ENCODE data around the gene KRTAP3-1.
A peak's percentile ranks its signal among the peaks of the same experiment; 100 is the strongest.
"Not testable (repeated sequence)": the region's sequence is repeated elsewhere in the genome, so short reads cannot be mapped to it uniquely, and the experiment has no call there.

The KRTAP3-1 gene

DNA sequence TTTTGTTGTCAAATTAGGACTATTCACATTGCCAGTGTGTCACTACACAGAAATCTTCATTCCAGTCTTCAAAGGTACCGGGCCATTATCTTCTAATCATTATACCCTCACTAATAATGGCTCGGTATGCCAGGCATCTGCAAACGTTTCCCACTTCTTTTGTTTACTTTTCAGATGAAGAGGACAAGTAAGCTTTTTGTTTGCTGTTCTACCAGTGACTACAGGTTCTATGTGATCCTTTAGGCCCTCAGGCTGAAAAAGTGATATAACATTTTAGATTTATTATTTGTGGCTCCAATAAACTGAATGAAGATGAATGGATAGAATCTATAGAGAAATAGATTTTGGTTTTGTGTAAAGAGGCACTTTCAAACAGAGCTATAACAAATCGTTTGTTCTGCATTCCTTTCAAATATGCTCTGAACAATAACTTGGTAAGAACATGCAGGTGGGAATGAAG is 403 bp upstream of the KRTAP3-1 start:
- DNase-seq (ENCODE audit: extremely low spot score), result no peak
- ChIA-PET CTCF (no interaction called here), POLR2A (no interaction called here)
- no peak for TF ChIP-seq NFRKB (IDR thresholded peaks at IDR 0.05)
- no peak for TF ChIP-seq TARDBP (IDR thresholded peaks at IDR 0.05)
- TF ChIP-seq, protein P1, sequence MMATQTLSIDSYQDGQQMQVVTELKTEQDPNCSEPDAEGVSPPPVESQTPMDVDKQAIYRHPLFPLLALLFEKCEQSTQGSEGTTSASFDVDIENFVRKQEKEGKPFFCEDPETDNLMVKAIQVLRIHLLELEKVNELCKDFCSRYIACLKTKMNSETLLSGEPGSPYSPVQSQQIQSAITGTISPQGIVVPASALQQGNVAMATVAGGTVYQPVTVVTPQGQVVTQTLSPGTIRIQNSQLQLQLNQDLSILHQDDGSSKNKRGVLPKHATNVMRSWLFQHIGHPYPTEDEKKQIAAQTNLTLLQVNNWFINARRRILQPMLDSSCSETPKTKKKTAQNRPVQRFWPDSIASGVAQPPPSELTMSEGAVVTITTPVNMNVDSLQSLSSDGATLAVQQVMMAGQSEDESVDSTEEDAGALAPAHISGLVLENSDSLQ (IDR thresholded peaks at IDR 0.05), result no peak
- TF ChIP-seq L3MBTL2 (conservative IDR thresholded peaks at IDR 0.05), result no peak
- TF ChIP-seq SUZ12 (IDR thresholded peaks at IDR 0.05), result no peak
- no peak for TF ChIP-seq FOXA1 (IDR thresholded peaks at IDR 0.05)
- TF ChIP-seq SP1 (IDR thresholded peaks at IDR 0.05), result no peak
- TF ChIP-seq FOXK2 (IDR thresholded peaks at IDR 0.05), result no peak
- TF ChIP-seq ZNF384 (IDR thresholded peaks at IDR 0.05), result no peak
- no peak for TF ChIP-seq ELF4 (IDR thresholded peaks at IDR 0.05)
- TF ChIP-seq LEF1 (IDR thresholded peaks at IDR 0.05; ENCODE audit: borderline replicate concordance), result no peak
- no peak for TF ChIP-seq ARNT (IDR thresholded peaks at IDR 0.05)
- no peak for TF ChIP-seq CTBP1 (IDR thresholded peaks at IDR 0.05; ENCODE audit: borderline replicate concordance)
- TF ChIP-seq BHLHE40 (IDR thresholded peaks at IDR 0.05; ENCODE audit: borderline replicate concordance), result no peak

DNA sequence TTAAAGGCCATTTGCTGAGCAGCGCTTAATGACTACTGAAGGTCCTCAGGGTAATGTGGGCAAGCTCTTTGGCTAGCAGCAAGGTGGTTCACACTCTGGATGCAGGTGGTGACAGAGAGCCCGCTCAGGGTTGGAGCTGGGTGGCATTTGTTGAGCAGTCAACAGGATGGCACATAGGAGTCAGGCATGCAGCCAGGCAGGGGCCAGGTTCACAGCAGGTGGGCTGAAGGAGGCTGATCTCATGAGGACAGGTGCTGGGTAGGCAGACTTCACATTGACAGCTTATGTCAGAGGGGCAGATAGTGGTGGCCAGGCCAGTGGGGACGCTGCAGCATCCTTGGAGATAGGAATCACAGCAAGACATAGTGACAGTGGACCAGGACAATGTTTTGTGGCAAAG is 4.5 kb downstream of the KRTAP3-1 start:
- DNase-seq (ENCODE audit: extremely low spot score), result no peak
- TF ChIP-seq SP1 (IDR thresholded peaks at IDR 0.05) (no peak), LEF1 (IDR thresholded peaks at IDR 0.05; ENCODE audit: borderline replicate concordance) (no peak), FOXA1 (IDR thresholded peaks at IDR 0.05) (no peak), ARNT (IDR thresholded peaks at IDR 0.05) (no peak), CTBP1 (IDR thresholded peaks at IDR 0.05; ENCODE audit: borderline replicate concordance) (no peak)
- POLR2A ChIA-PET, result no interaction called here
- CTCF ChIA-PET, result no interaction called here

DNA sequence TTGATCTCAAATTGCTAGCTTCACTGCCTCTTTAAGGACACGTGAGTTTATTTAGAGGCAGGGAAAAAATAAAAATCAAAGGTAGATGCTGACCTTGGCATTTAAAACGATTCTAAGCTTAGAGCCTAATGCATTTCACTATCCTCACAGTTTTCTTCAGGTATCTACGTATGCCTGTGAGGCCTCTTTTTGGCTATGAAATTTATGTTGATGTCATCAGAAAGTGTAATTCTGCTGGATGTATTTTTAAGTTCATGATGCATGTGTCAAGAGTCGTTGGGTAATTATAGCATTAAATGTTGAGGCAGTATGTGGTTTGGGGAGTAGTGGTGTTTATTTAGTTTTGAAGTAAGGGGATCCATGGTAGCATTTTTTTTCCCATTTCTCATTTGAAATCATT is 5.0 kb downstream of the KRTAP3-1 start:
- POLR2A ChIA-PET, result no interaction called here
- TF ChIP-seq LEF1 (IDR thresholded peaks at IDR 0.05; ENCODE audit: borderline replicate concordance) (no peak), TARDBP (IDR thresholded peaks at IDR 0.05) (no peak), CTBP1 (IDR thresholded peaks at IDR 0.05; ENCODE audit: borderline replicate concordance) (no peak), ELF4 (IDR thresholded peaks at IDR 0.05) (no peak), HDGF (IDR thresholded peaks at IDR 0.05; ENCODE audit: borderline replicate concordance) (no peak), SP1 (IDR thresholded peaks at IDR 0.05) (no peak), FOXA1 (IDR thresholded peaks at IDR 0.05) (no peak), ZNF384 (IDR thresholded peaks at IDR 0.05) (no peak), BHLHE40 (IDR thresholded peaks at IDR 0.05; ENCODE audit: borderline replicate concordance) (no peak), FOXK2 (IDR thresholded peaks at IDR 0.05) (no peak), NFRKB (IDR thresholded peaks at IDR 0.05) (no peak), FOXM1 (IDR thresholded peaks at IDR 0.05; ENCODE audit: borderline replicate concordance) (no peak)
- TF ChIP-seq, protein P1 (IDR thresholded peaks at IDR 0.05), result no peak
- no peak for DNase-seq (ENCODE audit: extremely low spot score)
- CTCF ChIA-PET, result no interaction called here

DNA sequence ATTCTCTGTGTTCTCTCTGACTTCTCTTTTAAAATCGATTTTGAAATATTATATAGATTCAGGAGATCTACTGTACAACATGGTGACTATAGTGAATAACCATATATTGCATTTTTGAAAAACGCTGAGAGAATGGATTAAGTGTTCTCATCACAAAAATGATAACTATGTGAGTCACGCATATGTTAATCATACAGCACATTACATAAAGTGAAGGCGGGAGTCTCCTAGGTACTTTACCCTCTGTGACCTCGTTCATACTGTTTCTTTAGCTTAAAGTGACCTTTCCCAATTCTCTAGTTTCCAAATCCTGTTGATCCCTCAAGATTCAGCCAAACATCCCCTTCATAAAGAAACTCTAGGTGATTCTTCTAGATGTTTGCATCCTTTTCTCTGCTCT is 6.1 kb downstream of the KRTAP3-1 start:
- CTCF ChIA-PET, result no interaction called here

DNA sequence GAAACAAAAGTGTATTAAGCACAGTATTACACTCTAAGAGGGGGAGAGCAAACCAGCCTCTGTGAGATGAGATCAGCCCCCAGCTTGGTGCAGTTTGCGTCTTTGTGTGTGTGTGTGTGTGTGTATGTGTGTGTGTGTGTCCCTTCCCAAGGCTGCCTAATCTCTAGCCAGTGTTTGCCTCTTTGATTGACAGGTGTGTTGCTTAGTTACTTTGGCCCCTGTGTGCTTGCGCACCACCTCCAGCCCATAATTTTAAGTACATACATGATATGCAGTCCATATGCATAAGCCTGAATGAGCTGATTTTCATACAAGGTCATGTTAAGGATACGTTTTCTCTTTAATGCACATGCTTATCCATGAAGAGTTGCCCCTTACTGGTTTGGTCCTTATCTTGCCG is 7.1 kb downstream of the KRTAP3-1 start:
- no peak for DNase-seq (ENCODE audit: extremely low spot score)
- TF ChIP-seq CTBP1 (IDR thresholded peaks at IDR 0.05; ENCODE audit: borderline replicate concordance) (no peak), FOXA1 (IDR thresholded peaks at IDR 0.05) (no peak), NFRKB (IDR thresholded peaks at IDR 0.05) (no peak), SP1 (IDR thresholded peaks at IDR 0.05) (no peak), ZNF384 (IDR thresholded peaks at IDR 0.05) (no peak), BHLHE40 (IDR thresholded peaks at IDR 0.05; ENCODE audit: borderline replicate concordance) (no peak), FOXK2 (IDR thresholded peaks at IDR 0.05) (no peak)
- TF ChIP-seq, protein P1 (IDR thresholded peaks at IDR 0.05), result peak; percentile 49
- ChIA-PET CTCF (no interaction called here), POLR2A (no interaction called here)

More for the DNA sequence above, 6.1 kb downstream of the KRTAP3-1 start:
- no peak for DNase-seq (ENCODE audit: extremely low spot score)
- POLR2A ChIA-PET, result no interaction called here
- TF ChIP-seq, protein P1 (IDR thresholded peaks at IDR 0.05), result no peak
- TF ChIP-seq L3MBTL2 (conservative IDR thresholded peaks at IDR 0.05), result no peak
- TF ChIP-seq BHLHE40 (IDR thresholded peaks at IDR 0.05; ENCODE audit: borderline replicate concordance), result no peak
- TF ChIP-seq FOXA1 (IDR thresholded peaks at IDR 0.05), result no peak
- no peak for TF ChIP-seq TARDBP (IDR thresholded peaks at IDR 0.05)
- no peak for TF ChIP-seq SUZ12 (IDR thresholded peaks at IDR 0.05)
- no peak for TF ChIP-seq SP1 (IDR thresholded peaks at IDR 0.05)
- no peak for TF ChIP-seq ELF4 (IDR thresholded peaks at IDR 0.05)
- no peak for TF ChIP-seq ZNF384 (IDR thresholded peaks at IDR 0.05)
- no peak for TF ChIP-seq FOXK2 (IDR thresholded peaks at IDR 0.05)
- no peak for TF ChIP-seq LEF1 (IDR thresholded peaks at IDR 0.05; ENCODE audit: borderline replicate concordance)
- no peak for TF ChIP-seq CTBP1 (IDR thresholded peaks at IDR 0.05; ENCODE audit: borderline replicate concordance)
- TF ChIP-seq HDGF (IDR thresholded peaks at IDR 0.05; ENCODE audit: borderline replicate concordance), result no peak
- TF ChIP-seq FOXM1 (IDR thresholded peaks at IDR 0.05; ENCODE audit: borderline replicate concordance), result no peak
- no peak for TF ChIP-seq ARNT (IDR thresholded peaks at IDR 0.05)
- TF ChIP-seq NFRKB (IDR thresholded peaks at IDR 0.05), result no peak

DNA sequence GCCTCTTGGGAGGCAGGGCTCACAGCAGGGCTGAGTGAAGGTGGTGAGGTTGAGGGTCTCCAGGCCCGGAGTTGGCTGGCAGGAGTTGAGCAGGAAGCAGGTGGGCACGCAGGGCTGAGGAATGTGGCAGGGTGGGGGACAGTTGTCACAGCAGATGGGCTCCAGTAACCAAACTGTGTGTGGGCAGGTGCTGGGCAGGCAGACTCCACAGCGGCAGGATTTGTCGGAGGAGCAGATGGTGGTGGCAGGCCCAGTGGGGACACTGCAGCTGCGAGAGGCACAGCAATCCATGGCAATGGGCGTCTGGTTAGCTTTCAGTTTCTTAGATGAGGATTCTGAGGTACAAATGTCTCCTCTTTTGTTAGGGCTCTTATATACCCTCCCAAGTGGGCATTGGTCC is 9.4 kb downstream of the KRTAP3-1 start, which contains the start of gene KRTAP3-2:
Gene KRTAP3-2, minus strand, starts transcription at position 344 of the 400 bp plus-strand sequence. Its CDS starts 53 bp downstream, at position 291.
- DNase-seq (ENCODE audit: extremely low spot score); POLR2A ChIA-PET; CTCF ChIA-PET: not testable (repeated sequence)
